HG02678 (cell line): ENCODE data around the gene AGPS.
"Not testable (repeated sequence)": the region's sequence is repeated elsewhere in the genome, so short reads cannot be mapped to it uniquely, and the experiment has no call there.

Experiments
- ATAC-seq: cut with Tn5 transposase; IDR thresholded peaks from one replicate; pipeline ENCODE4 v1.9.1; 2021; ENCODE audit warnings: mild to moderate bottlenecking, moderate library complexity; ENCODE audit not compliant: unreplicated experiment

Gene AGPS

DNA sequence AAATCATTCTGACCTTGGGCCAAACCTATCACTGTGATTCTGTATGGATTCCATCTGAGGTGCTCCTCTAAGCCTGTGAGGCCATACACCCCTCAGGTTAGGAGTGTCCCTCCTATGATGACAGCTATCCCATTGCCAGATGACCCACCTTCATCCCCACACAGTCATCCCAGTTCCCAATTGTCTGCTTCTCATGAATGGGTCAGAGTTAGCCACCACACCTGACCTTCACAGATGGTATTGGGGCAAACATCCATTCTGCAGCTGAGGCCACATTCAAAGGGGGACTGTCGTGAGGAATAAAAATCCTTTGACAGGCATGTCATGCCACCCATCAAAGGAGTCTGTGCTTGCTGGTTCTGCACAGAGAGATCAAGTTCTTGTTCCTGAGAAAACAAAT is 155.2 kb downstream of the AGPS start:
- no peak for ATAC-seq

DNA sequence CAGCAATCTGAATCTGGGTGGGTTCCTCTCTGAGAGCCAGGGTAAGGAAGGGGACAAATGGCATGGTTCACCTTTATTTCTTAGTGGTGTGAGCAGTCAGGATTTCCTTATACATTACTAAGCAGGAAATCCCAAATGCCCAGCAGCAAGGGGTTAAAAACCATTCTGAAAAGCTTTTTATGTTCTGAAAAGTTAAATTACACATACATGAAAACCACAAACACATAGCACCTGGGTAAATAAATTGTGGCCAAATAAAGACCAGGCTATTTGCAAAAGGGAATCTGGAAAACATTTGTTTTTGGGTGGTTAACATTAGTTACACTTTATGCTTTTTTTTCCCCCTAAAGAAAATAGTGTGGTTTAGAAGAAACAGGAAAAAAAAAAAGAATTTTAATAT is 156.1 kb downstream of the AGPS start:
- no peak for ATAC-seq

DNA sequence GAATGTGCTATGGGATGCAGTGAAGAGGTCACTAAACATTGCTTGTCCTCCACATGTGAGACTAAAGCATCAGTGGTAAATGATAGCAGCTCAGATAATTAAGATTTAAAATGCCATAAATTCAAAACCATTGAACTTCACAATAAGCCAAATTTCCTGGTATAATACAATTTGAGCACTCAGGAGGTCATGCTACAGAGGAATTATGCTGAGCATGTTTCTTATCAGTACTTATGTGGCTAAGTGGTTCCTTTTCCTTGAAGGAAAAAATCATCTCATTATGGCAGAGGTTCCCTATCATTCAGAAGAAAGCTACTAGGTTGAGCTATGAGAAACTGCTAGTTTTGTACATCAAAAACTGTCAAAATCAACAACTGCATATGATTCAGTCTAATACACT is 156.6 kb downstream of the AGPS start:
- ATAC-seq, result no peak

DNA sequence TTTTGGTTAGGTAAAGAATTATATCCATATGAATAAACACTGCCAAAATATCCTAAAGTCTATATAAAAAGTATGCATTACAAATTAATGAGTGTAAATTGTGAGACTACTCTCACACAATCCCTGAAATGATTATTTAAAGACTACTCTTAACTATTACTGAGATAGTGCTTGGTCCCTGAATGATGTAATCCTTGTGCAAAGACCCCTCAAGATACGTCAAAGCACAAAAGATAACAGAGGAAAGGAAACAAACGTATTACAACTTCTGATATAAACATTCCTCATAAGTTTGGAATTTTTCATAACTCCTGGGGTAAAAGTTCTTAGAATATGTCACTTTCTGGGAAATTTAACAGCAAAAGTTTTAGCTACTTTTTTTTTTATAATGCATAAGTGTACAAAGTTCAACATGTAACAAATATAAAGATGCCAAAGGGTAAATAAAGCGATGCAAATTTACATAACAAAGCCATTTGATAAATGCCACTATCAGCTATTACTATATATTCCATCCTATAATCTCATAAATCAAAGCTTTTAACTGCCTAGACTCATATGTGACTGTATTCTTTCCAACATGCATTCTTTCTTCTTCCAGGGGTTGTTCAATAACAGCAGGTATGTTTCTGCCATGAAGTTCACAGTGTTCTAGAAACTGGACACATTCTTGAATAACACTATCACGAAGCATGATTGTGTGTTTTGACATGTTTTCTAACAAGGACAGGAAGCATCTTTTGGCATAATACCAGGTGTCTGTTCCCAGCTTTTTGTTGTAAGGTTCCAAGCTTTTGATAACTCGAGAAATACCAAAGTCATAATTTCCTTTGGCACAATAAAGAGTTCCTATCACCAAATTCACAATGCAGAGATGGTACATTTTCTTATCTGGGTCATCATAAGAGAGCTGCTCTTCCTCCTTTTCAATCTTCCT is 158.0 kb downstream of the AGPS start:
- ATAC-seq, result no peak

DNA sequence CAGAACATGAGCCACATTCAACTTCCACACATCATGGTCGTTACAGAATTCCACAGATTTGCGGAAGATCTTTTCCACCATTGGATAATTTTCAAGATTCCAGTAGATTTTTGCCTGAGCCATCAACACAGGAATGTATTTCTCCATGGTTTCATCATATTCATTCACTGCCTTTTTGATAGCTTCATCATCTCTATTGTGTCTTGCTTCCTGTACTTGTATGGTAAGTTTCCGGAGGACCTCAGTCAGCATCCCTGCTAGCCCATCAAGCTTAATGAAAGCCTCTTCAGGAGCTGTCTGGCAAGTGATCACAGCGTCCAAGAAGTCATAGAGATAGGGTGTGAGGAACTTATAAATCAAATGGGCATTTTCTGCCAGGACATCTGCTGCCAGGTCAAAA is 158.8 kb downstream of the AGPS start:
- not testable (repeated sequence) for ATAC-seq

DNA sequence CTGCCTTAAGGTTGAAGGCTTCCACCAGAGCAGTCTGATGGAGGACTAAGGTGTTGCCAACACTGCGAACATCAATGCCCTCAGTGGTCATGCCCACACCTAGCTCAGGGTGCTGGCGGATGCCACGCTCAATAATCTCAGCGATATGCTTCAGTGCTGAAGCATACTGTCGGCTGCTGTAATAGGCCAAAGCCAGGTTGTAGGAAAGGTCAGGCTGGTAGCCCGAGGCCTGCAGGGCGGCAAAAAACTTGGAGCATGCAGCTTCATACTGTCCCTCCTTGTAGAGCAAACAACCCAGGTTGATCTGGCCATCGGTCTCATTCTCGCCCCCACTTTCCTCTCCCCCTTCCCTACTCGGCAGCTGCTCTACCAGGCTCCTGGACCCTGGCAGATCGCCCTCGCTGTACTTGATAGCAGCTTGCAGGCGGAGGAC is 159.4 kb downstream of the AGPS start:
- ATAC-seq, result no peak

DNA sequence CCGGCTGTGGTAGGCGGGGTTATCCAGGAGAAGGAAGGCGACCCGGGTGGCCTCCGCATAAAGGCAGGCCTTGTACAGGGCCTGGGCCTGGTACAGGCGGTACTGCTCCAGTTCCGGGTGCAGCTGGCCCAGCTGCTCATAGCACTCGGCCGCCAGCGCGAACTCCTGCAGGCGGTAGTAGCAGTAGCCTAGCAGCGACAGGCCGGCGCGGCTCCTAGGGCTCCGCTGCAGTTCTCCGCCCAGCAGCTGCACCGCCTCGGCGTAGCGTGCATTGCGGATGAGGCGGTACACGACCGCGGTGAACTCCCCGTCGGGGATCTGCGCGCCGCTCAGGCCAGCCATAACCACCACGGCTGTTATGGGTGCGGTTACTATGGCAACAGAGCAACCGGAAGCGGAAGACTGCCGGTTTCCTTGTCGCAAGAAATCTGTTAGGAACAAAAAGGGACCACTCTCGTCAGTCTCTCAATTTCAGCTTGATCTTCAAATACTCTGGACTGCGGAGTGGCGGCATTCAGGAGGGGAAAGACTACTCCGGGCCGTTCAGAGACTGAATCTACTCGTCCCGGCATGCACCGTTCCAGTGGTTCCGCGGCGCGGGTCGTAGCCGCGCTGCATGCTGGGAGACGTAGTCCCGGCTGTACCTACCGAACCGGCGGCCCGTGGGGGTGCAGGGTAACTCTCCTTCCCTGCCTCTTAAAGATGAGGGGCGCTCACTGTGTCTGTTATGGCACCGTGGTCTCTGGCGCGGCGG is 160.0 kb downstream of the AGPS start:
- ATAC-seq, result peak; percentile 93

DNA sequence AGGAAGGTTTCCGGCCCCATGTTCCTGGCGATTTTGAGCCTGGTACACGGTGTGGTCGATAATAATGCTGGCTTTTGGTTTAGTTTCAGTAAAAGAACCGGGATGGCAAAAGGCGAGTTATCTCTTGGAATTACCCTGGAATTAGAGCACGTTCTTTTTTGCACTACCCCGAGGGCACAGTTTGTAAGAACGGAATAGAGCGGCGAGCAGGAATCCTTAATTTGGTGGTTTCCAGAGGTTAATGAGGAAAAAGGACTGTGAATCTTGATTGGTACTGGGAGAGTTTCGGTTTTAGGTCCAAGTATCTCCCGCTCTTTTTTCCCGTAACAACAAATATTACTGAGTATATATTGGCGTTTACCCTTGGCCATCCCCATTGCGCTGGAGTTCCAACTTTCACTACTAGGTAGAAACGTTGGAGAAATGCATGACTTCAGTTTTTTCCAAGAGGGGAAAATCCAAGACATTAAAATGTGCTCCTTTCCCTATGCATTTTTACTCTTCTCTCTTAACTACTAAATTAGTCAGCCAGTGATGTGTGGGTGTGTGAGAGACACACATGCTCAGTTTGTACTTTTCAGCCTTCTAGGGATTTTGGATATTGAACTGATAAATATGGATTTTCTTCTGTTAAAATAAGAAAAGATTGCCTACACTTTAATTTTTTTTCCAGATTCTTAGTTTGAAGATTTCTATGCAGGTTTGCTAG is 160.8 kb downstream of the AGPS start:
- ATAC-seq, result no peak

DNA sequence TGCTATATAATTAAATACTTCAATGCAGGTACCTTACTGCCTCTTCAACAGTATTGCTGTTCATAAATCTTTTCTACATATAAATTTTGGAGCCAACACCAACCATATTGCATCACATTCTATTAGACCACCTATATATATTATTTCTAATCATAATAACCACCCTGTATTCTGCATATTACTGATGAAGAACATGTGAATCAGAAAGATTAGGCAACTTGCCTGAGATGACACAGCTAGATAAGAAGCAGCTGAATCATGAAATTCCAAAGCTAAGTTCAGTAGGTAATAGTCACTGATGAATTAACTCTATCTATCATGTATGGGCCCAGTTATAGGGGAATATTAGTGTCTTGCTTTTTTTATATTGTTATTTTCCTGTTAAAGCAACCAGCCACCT is 161.8 kb downstream of the AGPS start:
- ATAC-seq, result no peak

DNA sequence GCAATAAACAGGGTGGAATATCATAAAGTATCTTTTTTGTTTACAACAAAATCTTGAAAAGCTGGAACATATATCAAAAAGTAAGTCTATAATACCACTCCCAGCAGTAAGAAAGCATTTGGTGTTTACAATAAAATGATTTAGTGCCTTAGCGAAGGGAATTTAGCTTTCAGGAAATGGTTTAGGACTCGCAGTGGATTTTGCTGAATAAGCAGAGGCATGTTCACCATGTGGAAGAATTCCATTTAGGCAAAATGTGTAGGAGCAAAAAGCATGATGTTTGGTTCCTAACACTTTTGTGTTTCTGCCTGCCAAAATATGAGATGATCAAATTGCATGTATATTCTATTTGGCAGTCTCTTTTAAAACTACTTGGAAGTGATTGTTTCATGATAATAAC is 163.6 kb downstream of the AGPS start:
- ATAC-seq, result no peak

DNA sequence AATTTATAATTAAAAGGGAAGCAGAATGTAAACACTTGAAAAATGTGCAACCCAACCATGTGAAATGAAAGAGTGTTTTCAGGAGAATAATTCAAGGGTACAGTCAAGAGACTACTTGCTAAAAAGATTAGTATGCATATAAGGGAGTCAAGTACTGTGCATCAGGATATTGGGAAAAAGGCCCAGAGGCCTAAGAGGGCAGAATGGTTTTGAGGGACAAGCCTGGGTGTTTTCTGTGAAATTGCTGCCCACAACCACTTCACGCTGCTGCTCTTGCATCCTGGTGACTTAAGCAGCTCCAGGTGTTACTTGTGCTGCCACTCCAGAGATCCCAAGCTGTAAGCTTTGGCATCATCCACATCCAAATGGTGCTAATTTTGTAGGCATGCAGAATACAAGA is 165.2 kb downstream of the AGPS start:
- ATAC-seq, result no peak

DNA sequence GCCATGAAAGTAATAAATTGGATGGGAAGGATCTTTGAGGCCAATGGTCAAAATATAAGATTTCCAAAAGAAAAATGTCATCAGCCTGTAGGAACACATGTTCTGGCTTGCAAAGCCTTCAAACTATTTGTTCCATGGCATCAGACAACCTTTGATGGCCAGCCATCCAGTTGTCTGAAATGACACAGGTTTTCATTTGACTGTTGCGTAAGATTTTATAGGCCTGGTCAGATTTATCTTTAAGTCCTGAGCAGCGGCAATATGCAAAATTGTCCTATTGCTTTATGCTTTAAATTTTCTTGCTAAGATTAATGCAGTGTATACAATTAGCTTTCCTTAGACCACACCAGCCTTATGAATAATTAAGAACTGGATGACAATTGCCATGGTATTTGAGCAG is 167.1 kb downstream of the AGPS start:
- no peak for ATAC-seq

DNA sequence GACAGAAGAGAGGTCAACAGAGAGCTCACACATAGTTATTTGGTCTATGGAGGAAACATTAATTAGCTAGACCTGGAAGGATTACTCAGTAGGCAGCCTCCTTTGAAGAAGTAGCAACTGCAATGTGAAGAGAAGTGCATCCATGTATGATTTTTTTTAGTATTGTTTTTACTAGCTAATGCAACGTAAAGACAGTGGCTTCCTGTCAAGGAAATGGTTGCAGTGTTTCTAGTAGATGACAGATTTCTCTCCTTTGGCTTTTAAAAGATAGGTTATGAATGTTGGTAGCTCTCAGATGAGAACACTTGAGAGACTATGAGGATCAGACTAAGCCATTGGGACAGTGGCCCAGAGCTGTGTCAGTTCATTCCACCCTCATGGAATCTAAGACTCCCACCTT is 175.8 kb downstream of the AGPS start:
- ATAC-seq, result no peak

DNA sequence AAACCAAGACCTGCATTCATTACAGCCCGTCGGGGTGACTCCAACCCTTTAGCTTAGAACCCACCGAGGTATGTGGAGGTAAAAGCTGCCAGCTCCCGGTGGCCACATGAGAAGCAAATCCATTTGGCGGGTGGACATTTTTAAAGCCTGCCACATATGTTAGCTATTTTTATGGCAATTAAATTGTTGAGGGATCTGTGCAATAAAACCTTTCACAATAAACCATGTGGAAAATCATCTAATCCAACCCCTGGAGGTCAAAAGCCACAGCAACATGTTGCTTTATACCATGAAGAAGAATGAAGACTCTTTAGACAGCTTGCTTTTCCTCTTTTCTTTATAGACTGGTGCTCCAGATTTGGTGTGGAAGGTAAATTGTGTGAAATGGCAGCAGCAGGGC is 176.3 kb downstream of the AGPS start:
- no peak for ATAC-seq

DNA sequence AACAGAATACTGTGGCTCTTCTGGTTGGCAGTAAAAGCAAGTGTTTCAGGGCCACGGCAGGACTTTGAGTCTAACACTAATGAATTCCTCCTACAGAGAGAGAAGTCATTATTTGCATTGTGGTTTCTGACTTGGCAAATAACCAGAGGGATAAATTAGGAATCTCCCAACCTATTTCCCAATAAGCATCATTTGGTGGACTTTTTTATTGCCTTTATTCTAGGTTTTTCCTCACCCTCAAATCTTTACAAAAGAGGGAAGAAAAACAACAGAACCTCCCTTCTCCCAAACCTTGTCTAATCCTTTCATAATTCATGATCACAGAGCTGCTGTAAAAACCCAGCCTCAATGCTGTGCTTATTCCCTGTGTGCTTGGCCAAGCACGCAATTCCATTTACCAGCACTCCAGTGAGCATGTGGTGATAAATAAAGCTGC is 179.7 kb downstream of the AGPS start:
- ATAC-seq, result no peak

DNA sequence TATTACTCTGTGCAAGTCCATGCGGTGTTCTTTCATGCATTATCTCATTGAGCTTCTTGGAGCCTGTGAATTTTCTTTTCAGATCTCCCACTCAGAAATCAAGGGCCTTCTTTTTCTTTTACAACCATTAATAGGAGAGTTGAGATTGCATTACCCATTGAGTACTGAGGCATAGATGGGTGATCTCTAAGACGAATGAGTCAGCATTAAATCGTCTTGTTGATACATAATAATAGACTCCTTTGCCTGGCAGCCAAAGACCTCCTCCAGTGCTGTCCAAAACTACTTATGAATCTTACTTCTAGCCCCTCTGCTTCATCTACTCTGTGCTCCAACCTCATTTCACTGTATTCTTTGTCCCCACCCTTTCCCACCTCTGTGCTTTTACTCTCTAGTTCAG is 180.5 kb downstream of the AGPS start:
- ATAC-seq, result no peak

DNA sequence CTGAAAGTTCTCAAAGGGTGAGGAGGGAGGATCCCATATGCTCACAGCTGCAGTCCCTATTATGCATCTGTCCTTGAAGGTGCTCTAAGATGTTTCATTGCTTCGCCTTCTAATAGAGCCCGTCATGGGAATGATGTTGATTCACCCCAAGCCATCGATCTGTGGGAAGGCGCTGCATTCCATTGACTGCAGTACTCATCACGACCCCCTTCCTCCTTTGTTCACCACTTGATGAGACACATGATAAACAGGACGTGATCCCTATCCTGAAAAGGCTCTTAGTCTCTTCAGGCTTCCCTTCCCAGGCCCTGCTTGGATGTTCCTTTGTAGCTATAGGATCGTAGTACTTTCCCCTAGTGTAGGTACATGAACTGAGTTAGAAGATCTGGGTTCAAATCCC is 181.8 kb downstream of the AGPS start:
- no peak for ATAC-seq

DNA sequence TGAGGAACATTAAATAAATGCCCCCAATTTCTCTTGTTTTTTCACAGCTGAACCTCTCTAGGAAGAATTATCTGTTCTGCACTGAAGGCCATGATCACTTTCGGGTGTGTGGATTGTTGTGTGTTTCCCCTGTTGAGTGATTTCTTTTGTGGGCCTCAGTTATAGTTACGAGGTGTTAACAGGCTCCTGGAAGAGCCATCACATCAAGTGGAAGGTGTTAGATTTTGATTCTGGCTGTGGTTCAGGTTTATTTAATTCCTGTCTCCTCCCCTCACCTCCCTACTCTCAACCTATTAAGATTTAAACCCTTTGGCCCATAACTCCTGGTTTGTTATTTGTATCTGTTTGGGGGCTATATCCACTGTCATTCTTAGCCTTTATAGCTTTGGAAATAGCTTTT is 182.8 kb downstream of the AGPS start:
- no peak for ATAC-seq

DNA sequence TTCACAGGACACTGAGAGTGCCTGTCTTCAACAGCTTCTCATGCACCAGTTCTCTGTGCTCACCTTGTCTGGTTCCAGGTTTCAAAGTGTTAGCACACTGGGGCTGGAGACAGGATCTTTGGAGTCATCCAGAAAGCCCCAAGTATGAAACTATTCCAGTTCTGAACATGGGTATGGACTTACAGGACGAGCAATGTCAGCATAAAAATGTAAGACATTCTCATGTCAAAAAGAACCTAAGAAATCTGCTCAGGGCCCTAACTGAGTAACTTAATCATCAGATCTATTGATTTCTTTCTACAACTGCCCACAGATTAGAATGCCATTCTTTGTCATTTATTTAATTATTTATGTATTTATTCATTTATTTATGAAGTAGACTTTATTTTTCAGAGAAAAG is 184.5 kb downstream of the AGPS start:
- ATAC-seq, result no peak

DNA sequence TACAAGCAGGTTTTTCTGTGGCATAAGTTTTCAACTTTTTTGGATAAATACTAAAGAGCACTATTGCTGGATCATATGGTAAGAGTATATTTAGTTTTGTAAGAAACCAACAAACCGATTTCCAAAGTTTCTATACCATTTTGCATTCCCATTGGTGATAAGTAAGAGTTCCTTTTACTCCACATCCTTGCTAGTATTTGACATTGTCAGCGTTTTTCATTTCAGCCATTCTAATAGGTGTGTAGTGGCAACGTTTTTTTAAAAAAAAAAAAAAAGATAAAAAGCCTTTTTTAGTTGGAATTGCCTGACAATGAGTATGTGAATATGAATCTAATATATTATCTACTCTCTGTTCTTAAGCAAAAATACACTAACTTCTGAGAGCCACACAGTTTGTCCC is 185.9 kb downstream of the AGPS start:
- ATAC-seq, result no peak

DNA sequence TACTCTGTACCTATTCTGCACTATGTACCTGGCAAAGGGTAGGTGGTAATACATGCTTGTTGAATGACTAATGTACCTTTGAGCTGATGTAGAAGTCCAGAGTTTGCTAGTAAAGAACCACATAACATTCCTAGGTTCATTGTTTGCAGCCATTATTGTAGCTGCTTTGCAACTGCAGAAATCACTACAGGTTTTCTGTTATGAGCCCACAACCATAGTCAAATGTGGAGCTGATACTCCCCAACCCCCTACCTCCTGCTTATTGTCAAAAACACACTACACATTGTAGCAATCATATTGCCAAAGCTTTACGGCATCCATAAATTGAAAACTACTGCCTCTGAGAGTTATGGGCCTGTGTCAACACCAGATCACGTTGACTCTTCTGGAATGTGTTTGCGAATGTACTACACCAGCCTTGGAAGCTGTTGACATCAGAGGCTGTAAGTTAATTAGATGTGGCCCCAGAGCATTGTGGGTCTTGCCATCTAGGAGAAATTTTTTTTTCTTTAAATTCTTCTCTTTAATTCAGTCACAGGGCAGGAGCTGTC is 187.0 kb downstream of the AGPS start:
- ATAC-seq, result no peak
